Gastroesophageal sphincter (tissue), 3 donors: ENCODE data around the gene HPN.

ENCODE experiments used
- POLR2A ChIP-seq, 2 donors: fragments of 450-650 bp; IDR thresholded peaks; one replicate each; pipeline ENCODE4 v1.6.1; 2017; ENCODE audit warnings: antibody characterized with exemption in 2 of 2, mild to moderate bottlenecking in 2 of 2, moderate library complexity in 1 of 2
- TF ChIP-seq, protein P1 (sequence below), 4 experiments: fragments of 200-600 bp in 2 of 4; fragments of 450-650 bp in 2 of 4; sonication (generic) in 1 of 4; IDR thresholded peaks; one replicate each; pipeline ENCODE4 v1.5.1; 2017 to 2019; ENCODE audit warnings: antibody characterized with exemption in 4 of 4, mild to moderate bottlenecking in 2 of 4, moderate library complexity in 2 of 4

DNA sequence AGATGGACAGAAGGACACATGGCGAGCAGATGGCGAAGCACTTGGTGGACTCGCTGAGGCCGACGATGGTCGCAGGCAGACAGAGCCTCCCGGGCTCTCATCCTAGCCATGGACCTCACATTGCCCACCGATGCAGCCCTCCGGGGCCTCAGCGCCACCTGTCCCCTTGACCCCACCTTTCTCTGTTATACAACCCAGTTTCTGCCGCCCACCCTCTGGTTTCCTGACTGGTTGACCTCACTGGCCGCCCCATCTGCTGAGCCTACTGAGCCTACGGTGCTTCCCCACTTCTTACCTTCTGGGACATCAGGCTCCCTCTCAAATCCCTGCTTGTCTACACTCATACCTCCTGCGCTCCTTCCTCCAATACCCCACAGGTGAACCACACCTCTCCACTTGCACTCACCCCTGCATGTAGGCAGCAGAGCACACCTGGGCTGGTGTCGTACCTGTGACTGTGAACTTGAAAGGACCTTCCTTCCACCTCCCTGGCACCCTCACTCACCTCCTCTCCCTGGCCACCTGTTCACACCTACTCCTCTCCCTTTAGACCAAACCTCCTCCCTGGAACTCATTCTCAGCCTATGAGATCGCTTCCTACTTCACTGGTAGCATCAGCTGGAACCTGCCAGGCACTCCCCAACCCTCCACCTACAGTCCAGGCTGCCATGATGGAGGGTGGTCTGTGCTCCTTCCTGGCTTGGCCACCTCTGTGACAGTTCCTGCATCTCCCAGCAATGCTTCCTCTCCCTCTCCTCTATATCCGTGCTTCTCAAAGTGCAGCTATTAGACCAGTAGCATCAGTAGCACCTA, 36.1 kb downstream of the HPN start:
- TF ChIP-seq, protein P1, sequence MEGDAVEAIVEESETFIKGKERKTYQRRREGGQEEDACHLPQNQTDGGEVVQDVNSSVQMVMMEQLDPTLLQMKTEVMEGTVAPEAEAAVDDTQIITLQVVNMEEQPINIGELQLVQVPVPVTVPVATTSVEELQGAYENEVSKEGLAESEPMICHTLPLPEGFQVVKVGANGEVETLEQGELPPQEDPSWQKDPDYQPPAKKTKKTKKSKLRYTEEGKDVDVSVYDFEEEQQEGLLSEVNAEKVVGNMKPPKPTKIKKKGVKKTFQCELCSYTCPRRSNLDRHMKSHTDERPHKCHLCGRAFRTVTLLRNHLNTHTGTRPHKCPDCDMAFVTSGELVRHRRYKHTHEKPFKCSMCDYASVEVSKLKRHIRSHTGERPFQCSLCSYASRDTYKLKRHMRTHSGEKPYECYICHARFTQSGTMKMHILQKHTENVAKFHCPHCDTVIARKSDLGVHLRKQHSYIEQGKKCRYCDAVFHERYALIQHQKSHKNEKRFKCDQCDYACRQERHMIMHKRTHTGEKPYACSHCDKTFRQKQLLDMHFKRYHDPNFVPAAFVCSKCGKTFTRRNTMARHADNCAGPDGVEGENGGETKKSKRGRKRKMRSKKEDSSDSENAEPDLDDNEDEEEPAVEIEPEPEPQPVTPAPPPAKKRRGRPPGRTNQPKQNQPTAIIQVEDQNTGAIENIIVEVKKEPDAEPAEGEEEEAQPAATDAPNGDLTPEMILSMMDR (IDR thresholded peaks at IDR 0.05): no peak
- TF ChIP-seq POLR2A (IDR thresholded peaks at IDR 0.05): no peak
